K562 (cell line): Measurements from ENCODE around the gene GULP1.

Experiments
- HMG20B ChIP-seq: fragments of 250-450 bp; sonication (Bioruptor Pico); IDR thresholded peaks from 2 replicates; pipeline ENCODE4 v1.5.0; 2021; ENCODE audit warnings: mild to moderate bottlenecking
- MTA3 ChIP-seq: fragments of 450-650 bp; formaldehyde crosslinking; IDR thresholded peaks from 2 replicates; pipeline ENCODE4 v1.6.1; 2017; ENCODE audit warnings: mild to moderate bottlenecking, borderline replicate concordance
- NBN ChIP-seq: fragments of 450-650 bp; IDR thresholded peaks from 2 replicates; pipeline ENCODE4 v1.6.1; 2016; ENCODE audit warnings: low read depth, mild to moderate bottlenecking
- POLR2A ChIP-seq: fragments of 450-650 bp; conservative IDR thresholded peaks from 2 replicates; pipeline ENCODE4 v1.6.1; 2016
- POU5F1 ChIP-seq: fragments of 150-350 bp; IDR thresholded peaks from 2 replicates; pipeline ENCODE4 v1.6.1; 2014; ENCODE audit warnings: borderline replicate concordance, low read length, low read depth, mild to moderate bottlenecking; ENCODE audit not compliant: partially characterized antibody
- TAF1 ChIP-seq: IDR thresholded peaks from 2 replicates; pipeline ENCODE4 v1.6.1; 2011; ENCODE audit warnings: mild to moderate bottlenecking, low read length, moderate library complexity; ENCODE audit not compliant: insufficient read depth, control insufficient read depth, severe bottlenecking; ENCODE audit errors: extremely low read depth
- YY1 ChIP-seq, 3 experiments: IDR thresholded peaks; 2 replicates each; pipeline ENCODE4 v1.6.1; 2011; ENCODE audit warnings: low read length in 2 of 3, mild to moderate bottlenecking in 2 of 3, moderate library complexity in 2 of 3, borderline replicate concordance in 1 of 3, control low read depth in 1 of 3, low read depth in 1 of 3; ENCODE audit not compliant: insufficient read depth in 3 of 3, insufficient replicate concordance in 2 of 3, control insufficient read depth in 1 of 3, insufficient read length in 1 of 3; ENCODE audit errors: extremely low read depth in 1 of 3
- TF ChIP-seq, protein P1 (sequence below), 3 experiments: IDR thresholded peaks in 2 of 3; conservative IDR thresholded peaks in 1 of 3; 2 replicates each; pipeline ENCODE4 v1.5.1; 2011 to 2012; ENCODE audit warnings: low read length in 3 of 3, mild to moderate bottlenecking in 3 of 3, control low read depth in 2 of 3, improper control_type of control experiment in 1 of 3, inconsistent platforms in 1 of 3, low read depth in 1 of 3, mixed read lengths in 1 of 3, moderate library complexity in 1 of 3; ENCODE audit not compliant: insufficient read depth in 2 of 3
- TF ChIP-seq, protein P2 (sequence below), 2 experiments: IDR thresholded peaks; 2 replicates each; pipeline ENCODE4 v1.6.1; 2012; ENCODE audit warnings: improper control_type of control experiment in 2 of 2, low read depth in 2 of 2, low read length in 2 of 2, borderline replicate concordance in 1 of 2
- TF ChIP-seq, protein P3 (sequence below), 2 experiments: fragments of 450-650 bp; formaldehyde crosslinking in 1 of 2; IDR thresholded peaks; 2 replicates each; pipeline versions ENCODE4 v1.4.0 to v1.6.1; 2014 to 2020; ENCODE audit warnings: mild to moderate bottlenecking in 2 of 2, borderline replicate concordance in 1 of 2, low read depth in 1 of 2

DNA sequence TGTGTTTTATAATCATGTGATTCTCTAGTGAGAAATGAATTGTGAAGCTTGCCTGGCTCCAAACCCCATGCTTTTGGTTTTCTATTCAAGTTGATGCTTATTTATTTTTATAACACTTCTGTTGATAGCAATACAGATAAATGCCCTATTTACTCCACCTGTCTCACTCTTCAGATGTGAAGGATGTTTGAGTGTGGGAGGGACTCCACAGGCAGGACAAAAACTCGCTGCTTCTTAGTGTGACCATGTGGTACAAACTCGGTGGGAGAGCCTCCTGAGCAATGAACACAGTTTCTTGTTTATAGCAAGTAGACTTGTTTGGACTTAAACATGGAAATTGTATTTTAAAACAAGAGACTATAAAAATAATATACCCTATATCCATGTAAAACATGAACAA, 219.7 kb downstream of the GULP1 start:
- TF ChIP-seq, protein P1, sequence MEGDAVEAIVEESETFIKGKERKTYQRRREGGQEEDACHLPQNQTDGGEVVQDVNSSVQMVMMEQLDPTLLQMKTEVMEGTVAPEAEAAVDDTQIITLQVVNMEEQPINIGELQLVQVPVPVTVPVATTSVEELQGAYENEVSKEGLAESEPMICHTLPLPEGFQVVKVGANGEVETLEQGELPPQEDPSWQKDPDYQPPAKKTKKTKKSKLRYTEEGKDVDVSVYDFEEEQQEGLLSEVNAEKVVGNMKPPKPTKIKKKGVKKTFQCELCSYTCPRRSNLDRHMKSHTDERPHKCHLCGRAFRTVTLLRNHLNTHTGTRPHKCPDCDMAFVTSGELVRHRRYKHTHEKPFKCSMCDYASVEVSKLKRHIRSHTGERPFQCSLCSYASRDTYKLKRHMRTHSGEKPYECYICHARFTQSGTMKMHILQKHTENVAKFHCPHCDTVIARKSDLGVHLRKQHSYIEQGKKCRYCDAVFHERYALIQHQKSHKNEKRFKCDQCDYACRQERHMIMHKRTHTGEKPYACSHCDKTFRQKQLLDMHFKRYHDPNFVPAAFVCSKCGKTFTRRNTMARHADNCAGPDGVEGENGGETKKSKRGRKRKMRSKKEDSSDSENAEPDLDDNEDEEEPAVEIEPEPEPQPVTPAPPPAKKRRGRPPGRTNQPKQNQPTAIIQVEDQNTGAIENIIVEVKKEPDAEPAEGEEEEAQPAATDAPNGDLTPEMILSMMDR (IDR thresholded peaks at IDR 0.05 in 2 of 3, conservative IDR thresholded peaks at IDR 0.05 in 1 of 3; ENCODE audit: insufficient read depth in 2 of 3, low read depth in 1 of 3, low read length in 3 of 3), result no peak
- TF ChIP-seq, protein P2, sequence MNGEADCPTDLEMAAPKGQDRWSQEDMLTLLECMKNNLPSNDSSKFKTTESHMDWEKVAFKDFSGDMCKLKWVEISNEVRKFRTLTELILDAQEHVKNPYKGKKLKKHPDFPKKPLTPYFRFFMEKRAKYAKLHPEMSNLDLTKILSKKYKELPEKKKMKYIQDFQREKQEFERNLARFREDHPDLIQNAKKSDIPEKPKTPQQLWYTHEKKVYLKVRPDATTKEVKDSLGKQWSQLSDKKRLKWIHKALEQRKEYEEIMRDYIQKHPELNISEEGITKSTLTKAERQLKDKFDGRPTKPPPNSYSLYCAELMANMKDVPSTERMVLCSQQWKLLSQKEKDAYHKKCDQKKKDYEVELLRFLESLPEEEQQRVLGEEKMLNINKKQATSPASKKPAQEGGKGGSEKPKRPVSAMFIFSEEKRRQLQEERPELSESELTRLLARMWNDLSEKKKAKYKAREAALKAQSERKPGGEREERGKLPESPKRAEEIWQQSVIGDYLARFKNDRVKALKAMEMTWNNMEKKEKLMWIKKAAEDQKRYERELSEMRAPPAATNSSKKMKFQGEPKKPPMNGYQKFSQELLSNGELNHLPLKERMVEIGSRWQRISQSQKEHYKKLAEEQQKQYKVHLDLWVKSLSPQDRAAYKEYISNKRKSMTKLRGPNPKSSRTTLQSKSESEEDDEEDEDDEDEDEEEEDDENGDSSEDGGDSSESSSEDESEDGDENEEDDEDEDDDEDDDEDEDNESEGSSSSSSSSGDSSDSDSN (IDR thresholded peaks at IDR 0.05; ENCODE audit: borderline replicate concordance in 1 of 2, low read depth in 2 of 2, low read length in 2 of 2), result no peak
- no peak for TF ChIP-seq MTA3
- no peak for TF ChIP-seq YY1 (IDR thresholded peaks at IDR 0.05; ENCODE audit: borderline replicate concordance in 1 of 3, control insufficient read depth in 1 of 3, extremely low read depth in 1 of 3, insufficient read depth in 3 of 3, insufficient read length in 1 of 3, insufficient replicate concordance in 2 of 3, low read depth in 1 of 3, low read length in 2 of 3)
- TF ChIP-seq POLR2A, result no peak
- TF ChIP-seq NBN, result no peak
- TF ChIP-seq TAF1, result no peak
- TF ChIP-seq HMG20B (CRISPR knock-in tag), result no peak
- no peak for TF ChIP-seq POU5F1
- TF ChIP-seq, protein P3, sequence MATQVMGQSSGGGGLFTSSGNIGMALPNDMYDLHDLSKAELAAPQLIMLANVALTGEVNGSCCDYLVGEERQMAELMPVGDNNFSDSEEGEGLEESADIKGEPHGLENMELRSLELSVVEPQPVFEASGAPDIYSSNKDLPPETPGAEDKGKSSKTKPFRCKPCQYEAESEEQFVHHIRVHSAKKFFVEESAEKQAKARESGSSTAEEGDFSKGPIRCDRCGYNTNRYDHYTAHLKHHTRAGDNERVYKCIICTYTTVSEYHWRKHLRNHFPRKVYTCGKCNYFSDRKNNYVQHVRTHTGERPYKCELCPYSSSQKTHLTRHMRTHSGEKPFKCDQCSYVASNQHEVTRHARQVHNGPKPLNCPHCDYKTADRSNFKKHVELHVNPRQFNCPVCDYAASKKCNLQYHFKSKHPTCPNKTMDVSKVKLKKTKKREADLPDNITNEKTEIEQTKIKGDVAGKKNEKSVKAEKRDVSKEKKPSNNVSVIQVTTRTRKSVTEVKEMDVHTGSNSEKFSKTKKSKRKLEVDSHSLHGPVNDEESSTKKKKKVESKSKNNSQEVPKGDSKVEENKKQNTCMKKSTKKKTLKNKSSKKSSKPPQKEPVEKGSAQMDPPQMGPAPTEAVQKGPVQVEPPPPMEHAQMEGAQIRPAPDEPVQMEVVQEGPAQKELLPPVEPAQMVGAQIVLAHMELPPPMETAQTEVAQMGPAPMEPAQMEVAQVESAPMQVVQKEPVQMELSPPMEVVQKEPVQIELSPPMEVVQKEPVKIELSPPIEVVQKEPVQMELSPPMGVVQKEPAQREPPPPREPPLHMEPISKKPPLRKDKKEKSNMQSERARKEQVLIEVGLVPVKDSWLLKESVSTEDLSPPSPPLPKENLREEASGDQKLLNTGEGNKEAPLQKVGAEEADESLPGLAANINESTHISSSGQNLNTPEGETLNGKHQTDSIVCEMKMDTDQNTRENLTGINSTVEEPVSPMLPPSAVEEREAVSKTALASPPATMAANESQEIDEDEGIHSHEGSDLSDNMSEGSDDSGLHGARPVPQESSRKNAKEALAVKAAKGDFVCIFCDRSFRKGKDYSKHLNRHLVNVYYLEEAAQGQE (IDR thresholded peaks at IDR 0.05; ENCODE audit: borderline replicate concordance), result no peak
- TF ChIP-seq, protein P3 (CRISPR knock-in tag; IDR thresholded peaks at IDR 0.05; ENCODE audit: low read depth), result no peak
